Uterus (tissue), 2 donors: ENCODE results near the gene PAH.

ENCODE experiments used
- CTCF ChIP-seq, 4 experiments: fragments of 200-600 bp in 2 of 4; fragments of 450-650 bp in 2 of 4; sonication (generic) in 2 of 4; IDR thresholded peaks; one replicate each; pipeline ENCODE4 v1.5.1; 2016 to 2019; ENCODE audit warnings: antibody characterized with exemption in 4 of 4, mild to moderate bottlenecking in 2 of 4, moderate library complexity in 1 of 4
- POLR2A ChIP-seq, 2 donors: fragments of 450-650 bp; IDR thresholded peaks; one replicate each; pipeline ENCODE4 v1.6.1; 2016; ENCODE audit warnings: antibody characterized with exemption in 2 of 2, mild to moderate bottlenecking in 1 of 2, moderate library complexity in 1 of 2

- TF ChIP-seq CTCF (IDR thresholded peaks at IDR 0.05) (peak; percentile 29 to 62 (median 50)), POLR2A (IDR thresholded peaks at IDR 0.05) (no peak)
These were observed 100.1 kb downstream of the PAH start for GRCh38 chr12:102816816-102817434.
